SJSA1 (cell line): ENCODE measurements around the gene TMEM132E. TPM values are rescaled to one million over a fixed set of nuclear protein-coding genes. Genes with fewer than 3 reads are reported as not detected.

Source experiments
- DNase-seq, 2 experiments: peaks; one replicate each; pipeline ENCODE4 v3.0.0-alpha.2; 2015 to 2020; ENCODE audit warnings: low spot score in 2 of 2, low read depth in 1 of 2
- H3K27ac ChIP-seq: fragments of 250-450 bp; sonication (Bioruptor Pico); 2 replicates; pipeline ENCODE4 v1.5.1; 2020; ENCODE audit warnings: mild to moderate bottlenecking, moderate library complexity
- H3K27me3 ChIP-seq: fragments of 250-450 bp; sonication (Bioruptor Pico); replicated peaks from 2 replicates; pipeline ENCODE4 v1.5.1; 2020; ENCODE audit warnings: mild to moderate bottlenecking, moderate library complexity
- H3K36me3 ChIP-seq: fragments of 250-450 bp; sonication (Bioruptor Pico); 2 replicates; pipeline ENCODE4 v1.5.1; 2020; ENCODE audit warnings: mild to moderate bottlenecking
- H3K4me1 ChIP-seq: fragments of 250-450 bp; sonication (Bioruptor Pico); replicated peaks from 2 replicates; pipeline ENCODE4 v1.6.1; 2021; ENCODE audit warnings: mild to moderate bottlenecking
- H3K4me3 ChIP-seq: fragments of 250-450 bp; sonication (Bioruptor Pico); 2 replicates; pipeline ENCODE4 v1.5.1; 2020; ENCODE audit warnings: mild to moderate bottlenecking
- H3K9me3 ChIP-seq: fragments of 250-450 bp; sonication (Bioruptor Pico); replicated peaks from 2 replicates; pipeline ENCODE4 v1.5.1; 2020; ENCODE audit warnings: mild to moderate bottlenecking
- total RNA-seq: library from RNA; depleted of rRNA; stranded (reverse); fragments of >200 nt; shearing (Covaris generic); gene quantifications from 2 replicates; pipeline ENCODE4 v1.2.3, GENCODE V29; 2014

TMEM132E gene
- total RNA-seq, 1 experiment from 2014 or later: 0.03 TPM

DNA sequence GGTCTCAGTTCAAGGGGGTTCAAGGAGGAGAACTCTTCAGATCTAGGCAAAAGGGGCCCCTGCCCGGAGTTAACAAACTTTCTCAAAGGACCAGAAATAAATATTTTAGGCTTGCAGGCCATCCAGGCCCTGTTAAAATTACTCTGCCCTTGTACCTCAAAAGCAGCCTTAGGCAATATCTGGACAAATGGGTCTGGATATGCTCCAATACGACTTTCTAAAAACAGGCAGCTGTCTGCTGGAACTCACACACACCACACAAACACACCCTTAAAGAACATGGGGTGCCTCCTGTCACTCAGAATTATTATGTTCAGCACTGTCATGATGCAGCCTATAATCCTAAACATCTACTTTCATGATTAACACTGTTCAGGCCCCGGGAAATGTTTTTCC is 75.5 kb downstream of the TMEM132E start:
- no peak overlapping the region for H3K4me3 ChIP-seq
- H3K9me3 ChIP-seq: no peaks in the 10 kb centered on the region
- H3K27me3 ChIP-seq: peaks cover 8% of the 10 kb centered on the region
- no peaks in the 10 kb centered on the region for H3K4me1 ChIP-seq
- H3K27ac ChIP-seq: no peak overlapping the region
- H3K36me3 ChIP-seq: no peaks in the 10 kb centered on the region
- no peak for DNase-seq

DNA sequence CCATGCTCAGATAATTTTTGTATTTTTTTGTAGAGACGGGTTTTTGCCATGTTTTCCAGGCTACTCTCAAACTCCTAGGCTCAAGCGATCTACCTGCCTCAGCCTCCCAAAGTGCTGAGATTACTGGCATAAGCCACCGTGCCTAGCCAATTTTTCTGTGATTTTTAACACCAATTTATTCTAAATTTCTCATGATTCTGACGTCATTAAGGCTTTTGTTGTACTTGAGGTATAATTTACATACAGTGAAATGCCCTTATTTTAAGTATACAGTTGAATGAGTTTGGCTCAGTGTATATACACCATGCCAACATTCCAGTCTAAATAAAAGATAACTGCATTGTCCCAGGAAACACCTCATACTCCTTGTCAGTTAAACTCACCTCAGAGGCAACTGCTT is 77.4 kb downstream of the TMEM132E start:
- no peaks in the 10 kb centered on the region for H3K36me3 ChIP-seq
- H3K4me3 ChIP-seq: no peak overlapping the region

DNA sequence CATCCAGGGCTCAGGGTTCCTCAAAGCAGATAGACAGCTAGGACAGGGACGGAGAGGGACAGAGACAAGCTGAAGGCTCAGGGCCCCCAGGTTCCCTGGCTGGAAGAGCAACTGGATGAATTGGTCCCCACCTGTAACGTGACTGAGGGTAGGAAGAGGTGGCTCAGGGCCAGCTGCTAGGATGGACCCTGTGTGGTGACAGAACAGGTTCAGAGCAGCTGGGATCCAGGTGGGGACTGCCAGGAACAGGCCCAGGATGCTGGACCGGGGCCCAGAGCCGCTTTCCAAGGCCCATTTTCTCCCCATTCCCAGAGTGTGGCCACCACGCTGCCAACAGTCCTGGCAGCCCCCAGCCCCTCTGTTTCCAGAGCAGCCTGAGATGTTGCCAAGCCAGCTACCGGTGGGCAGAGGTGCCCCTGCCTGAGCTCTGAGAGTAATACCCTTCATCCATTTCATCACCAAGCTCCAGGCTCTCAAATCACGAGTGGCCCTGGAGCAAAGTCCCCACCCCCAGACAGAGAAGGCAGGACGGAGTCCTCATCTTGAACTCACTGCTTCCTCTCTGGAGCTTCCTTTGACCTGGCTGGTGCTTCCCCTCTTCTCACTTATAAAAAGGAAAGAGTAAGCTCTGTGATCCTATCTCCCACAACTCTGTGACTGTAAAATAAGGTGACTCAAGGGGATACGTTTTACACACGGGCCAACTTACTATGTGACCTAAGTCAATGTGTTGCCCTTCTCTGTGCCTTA is 79.6 kb downstream of the TMEM132E start:
- no peaks in the 10 kb centered on the region for H3K9me3 ChIP-seq
- H3K27ac ChIP-seq: no peak overlapping the region
- H3K4me1 ChIP-seq: no peaks in the 10 kb centered on the region
- H3K36me3 ChIP-seq: no peaks in the 10 kb centered on the region
- H3K27me3 ChIP-seq: 0 out of 2 replicates have a peak, but pooled peaks cover 8% of the 10 kb centered on the region
- no peak overlapping the region for H3K4me3 ChIP-seq
- DNase-seq: no peak

More for the DNA sequence above, 77.4 kb downstream of the TMEM132E start:
- no peak for DNase-seq
- Histone ChIP-seq H3K9me3 (no peaks in the 10 kb centered on the region), H3K27ac (no peak overlapping the region), H3K4me1 (no peaks in the 10 kb centered on the region), H3K27me3 (peaks cover 8% of the 10 kb centered on the region; the same call in 1 of the 2 replicates)

DNA sequence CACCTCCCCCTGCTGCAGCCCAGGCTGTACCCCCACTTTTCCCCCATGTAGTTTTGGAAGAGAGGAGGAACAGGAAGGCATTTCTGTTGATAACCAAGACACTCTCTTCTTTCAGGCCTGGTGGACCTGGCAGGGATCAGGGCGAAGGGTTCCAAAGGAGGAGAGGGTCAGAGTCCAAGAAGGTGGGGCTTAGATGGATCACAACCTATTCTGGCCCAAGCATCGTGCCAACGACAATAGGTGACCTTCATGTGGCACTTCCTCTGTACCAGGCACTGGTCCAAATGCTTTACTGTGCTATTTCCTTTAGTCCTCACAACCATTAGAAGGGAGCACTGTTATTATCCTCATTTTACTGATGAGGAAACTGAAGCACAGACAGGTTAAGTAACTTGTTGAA is 84.3 kb downstream of the TMEM132E start:
- Histone ChIP-seq H3K36me3 (no peaks in the 10 kb centered on the region), H3K9me3 (no peaks in the 10 kb centered on the region), H3K27me3 (peaks cover 4% of the 10 kb centered on the region), H3K27ac (no peak overlapping the region), H3K4me3 (no peak overlapping the region), H3K4me1 (no peaks in the 10 kb centered on the region)
- DNase-seq: no peak

DNA sequence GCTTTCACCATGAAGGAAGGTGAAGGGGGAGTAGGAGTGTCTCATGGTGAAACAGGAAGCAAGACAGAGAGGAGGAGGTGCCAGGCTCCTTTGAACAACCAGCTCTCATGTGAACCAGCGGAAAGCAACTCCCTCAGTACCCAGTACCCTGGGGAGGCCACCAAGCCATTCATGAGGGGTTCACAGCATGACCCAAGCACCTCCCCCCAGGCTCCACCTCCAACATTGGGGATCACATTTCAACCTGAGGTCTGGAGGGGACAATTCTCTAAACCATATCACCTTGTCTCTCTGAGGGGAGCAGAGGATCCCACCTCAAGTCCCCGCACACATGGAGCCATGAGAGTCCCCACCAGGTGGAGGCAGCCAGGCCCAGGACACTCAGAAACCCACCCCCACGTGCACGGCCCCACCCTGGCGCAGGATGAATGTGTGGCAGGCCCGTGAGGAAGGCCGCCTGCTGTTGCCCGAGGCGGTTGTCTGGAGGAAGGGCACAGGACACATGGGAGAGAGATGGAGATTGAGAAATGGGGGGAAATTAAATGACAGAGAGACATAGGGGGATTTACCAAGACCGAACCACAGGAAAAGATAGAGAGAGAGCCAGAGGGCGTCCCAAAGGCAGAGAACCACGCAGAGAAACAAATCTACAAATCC is 85.9 kb downstream of the TMEM132E start:
- Histone ChIP-seq H3K9me3 (no peaks in the 10 kb centered on the region), H3K36me3 (no peaks in the 10 kb centered on the region), H3K27me3 (peaks cover 11% of the 10 kb centered on the region), H3K27ac (no peak overlapping the region), H3K4me3 (no peak overlapping the region), H3K4me1 (no peaks in the 10 kb centered on the region)
- DNase-seq: no peak

DNA sequence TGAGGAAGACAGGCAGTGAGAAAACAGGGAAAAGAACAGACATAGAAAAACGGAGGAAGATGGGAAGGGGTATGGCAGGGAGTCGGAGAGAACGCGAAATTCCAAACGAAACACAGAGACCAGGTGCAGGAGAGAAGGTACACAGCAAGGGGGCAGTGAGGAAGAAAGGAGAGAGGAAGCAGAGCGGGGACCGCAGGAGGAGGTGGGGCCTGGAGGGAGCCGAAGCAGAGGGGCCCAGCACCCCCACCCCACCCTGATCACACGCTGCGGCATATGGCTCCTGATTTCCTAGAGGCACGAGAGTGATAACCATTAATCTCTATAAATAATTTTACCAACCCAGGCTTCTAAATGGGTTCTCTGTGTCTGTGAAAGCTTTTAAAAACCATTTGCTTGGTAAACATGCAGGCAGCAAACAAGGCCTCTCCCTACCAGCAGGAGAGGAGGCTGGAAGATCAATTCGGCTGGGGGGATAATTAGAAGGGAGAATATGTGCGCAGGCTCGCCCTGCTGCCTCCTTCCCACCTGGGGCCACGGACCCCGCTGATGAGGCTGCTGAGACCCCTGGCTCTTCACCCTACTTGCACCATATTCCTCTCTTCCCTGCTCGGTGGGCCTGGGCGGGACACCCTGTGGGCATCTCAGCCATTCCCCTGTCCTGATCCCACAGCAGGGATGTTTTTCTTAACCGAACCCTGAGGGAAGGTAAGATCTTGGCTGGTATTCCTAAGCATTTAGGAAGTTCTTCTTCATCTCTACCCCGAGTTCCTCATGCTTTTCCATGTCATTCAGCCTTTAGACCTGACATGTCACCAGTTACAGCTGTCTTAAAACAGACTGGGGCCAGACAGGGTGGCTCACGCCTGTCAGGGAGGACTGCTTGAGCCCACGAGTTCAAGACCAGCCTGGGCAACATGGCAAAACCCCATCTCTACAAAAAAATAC is 86.7 kb downstream of the TMEM132E start:
- Histone ChIP-seq H3K27me3 (peaks cover 11% of the 10 kb centered on the region), H3K4me3 (no peak overlapping the region), H3K4me1 (no peaks in the 10 kb centered on the region), H3K9me3 (no peaks in the 10 kb centered on the region), H3K27ac (no peak overlapping the region), H3K36me3 (no peaks in the 10 kb centered on the region)
- DNase-seq: no peak

DNA sequence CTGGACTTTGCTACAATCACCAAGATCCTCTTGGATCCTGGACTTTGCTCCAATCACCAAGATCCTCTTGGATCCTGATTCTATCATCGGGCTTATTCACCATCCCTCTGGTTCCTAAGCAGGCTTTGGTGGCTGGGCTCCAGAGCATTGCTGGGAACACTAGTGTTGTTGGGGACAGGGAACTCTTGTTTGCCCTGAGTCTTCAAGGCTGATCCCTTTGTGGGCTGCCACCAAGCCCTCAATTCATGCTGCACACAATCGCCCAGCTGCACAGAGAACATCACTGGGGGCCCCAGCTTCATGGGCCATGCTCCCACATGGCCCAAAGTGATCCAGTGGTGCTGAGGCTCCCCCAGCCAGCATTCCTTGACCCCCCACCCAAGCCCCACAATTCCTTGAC is 88.3 kb downstream of the TMEM132E start:
- Histone ChIP-seq H3K4me3 (no peak overlapping the region), H3K4me1 (no peaks in the 10 kb centered on the region), H3K27me3 (peaks cover 11% of the 10 kb centered on the region), H3K36me3 (no peaks in the 10 kb centered on the region), H3K9me3 (no peaks in the 10 kb centered on the region), H3K27ac (no peak overlapping the region)
- no peak for DNase-seq

DNA sequence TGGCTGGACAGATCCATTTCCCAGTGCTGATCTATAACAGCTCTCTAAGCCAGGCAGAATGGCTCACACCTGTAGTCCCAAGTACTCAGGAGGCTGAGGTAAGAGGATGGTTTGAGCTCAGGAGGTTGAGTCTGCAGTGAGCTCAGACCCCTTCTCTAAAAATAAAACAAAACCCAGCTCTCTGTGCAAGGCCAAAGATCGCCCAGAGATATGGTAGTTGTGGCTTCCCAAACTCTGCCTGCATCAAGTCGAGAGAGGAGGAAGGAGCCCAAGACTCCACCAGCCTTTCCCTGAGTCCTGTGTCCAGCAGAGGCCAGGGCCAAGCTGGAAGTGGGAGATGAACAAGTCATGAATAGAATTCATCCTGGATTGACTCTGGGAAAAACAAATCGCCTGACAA is 88.8 kb downstream of the TMEM132E start:
- H3K27me3 ChIP-seq: peaks cover 11% of the 10 kb centered on the region
- no peak overlapping the region for H3K4me3 ChIP-seq
- no peak for DNase-seq
- H3K36me3 ChIP-seq: no peaks in the 10 kb centered on the region
- H3K4me1 ChIP-seq: no peaks in the 10 kb centered on the region
- H3K27ac ChIP-seq: no peak overlapping the region
- H3K9me3 ChIP-seq: no peaks in the 10 kb centered on the region

DNA sequence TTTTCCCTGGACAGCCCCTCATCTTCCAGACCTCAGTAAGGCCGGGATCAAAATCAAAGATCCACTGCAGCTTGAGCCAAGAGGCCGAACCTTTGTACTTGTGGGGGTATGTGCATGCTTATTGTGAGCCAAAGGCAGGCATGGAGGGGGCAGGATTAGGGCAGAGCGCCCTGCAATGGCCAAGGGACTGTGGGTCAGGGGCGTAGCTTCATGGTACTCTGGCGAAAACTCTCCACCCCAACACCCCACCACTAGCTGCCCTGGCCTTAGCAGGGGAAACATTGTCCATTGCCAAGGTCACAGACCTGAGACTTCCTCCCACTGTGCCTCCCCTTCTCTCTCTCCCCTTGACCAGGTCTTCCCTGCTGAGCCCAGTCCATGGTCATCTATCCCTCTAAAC is 90.1 kb downstream of the TMEM132E start:
- Histone ChIP-seq H3K27ac (no peak overlapping the region), H3K4me3 (no peak overlapping the region), H3K27me3 (peaks cover 11% of the 10 kb centered on the region), H3K36me3 (no peaks in the 10 kb centered on the region), H3K4me1 (no peaks in the 10 kb centered on the region), H3K9me3 (no peaks in the 10 kb centered on the region)
- DNase-seq: no peak

DNA sequence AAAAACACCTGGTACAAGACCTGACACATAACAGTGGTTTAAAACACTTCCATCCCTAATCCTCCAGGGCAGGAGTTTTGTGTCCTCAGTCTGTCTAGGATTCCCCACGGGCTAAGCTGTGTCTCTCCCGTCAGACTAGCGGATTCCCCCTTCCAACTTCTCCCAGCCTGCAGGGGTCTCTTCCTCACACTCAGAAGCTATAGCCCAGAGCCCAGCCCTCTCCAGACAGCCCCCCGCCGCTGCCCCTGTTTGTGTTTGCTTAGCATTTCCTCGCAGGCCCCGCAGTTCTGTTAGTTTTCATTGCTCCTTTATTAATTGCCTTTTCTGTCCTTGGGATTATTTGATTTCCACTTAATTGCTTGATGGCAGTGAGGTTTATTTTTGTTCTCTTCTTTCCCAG is 91.2 kb downstream of the TMEM132E start:
- Histone ChIP-seq H3K4me3 (no peak overlapping the region), H3K36me3 (no peaks in the 10 kb centered on the region), H3K27me3 (peaks cover 11% of the 10 kb centered on the region), H3K27ac (no peak overlapping the region), H3K9me3 (no peaks in the 10 kb centered on the region), H3K4me1 (no peaks in the 10 kb centered on the region)
- DNase-seq: peak in 1 of 2 experiments; percentile 6

DNA sequence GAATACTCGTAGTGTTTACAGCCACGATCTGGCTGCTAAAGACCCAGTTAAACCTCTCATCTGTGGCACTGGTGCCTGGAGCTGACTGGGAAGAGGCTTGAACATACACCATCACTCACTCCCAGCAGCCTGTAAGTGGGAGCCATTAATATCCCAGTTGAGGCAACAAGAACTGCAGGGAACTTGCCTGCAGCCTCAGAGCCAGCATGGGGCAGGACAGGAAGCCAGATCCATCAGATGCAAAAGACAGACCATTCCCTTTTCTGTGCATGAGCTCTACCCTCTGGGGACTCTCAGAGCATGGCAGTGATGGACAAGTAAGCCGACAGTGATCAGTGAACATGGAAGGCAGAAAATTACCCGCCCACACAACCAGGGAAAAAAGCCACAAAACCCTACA is 91.8 kb downstream of the TMEM132E start:
- DNase-seq: peak in 1 of 2 experiments; percentile 14
- no peak overlapping the region for H3K27ac ChIP-seq
- no peaks in the 10 kb centered on the region for H3K36me3 ChIP-seq
- H3K27me3 ChIP-seq: peaks cover 10% of the 10 kb centered on the region; the same call in 1 of the 2 replicates
- no peaks in the 10 kb centered on the region for H3K4me1 ChIP-seq
- no peaks in the 10 kb centered on the region for H3K9me3 ChIP-seq
- no peak overlapping the region for H3K4me3 ChIP-seq

DNA sequence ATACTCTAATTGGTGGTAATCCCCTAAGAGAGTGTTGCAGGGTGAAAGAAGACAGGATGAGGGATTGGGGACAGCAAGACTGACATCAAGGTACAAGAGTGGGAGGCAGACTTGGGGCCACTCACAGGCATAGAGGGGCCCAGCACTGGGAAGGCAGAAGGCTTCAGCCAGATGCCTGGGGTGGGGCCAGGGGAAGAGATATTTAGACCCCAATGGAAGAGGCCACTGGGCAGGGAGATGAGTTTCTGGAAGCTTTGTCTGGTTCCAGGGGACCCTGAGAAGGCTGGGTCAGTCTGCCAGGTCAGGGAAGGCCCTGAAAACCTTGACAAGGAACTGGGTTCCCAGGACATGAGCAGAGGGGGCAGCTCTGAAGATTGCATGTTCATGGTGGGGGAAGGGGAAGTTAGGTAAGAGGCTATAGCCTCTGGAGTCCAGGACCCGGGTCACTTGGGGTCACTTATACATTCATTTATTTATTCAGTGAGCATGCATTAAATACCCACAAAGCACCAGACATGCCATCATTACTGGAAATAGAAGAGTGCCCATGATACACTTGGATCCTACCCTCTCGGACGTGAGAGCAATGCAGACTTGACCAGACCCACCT is 92.9 kb downstream of the TMEM132E start:
- Histone ChIP-seq H3K27ac (no peak overlapping the region), H3K27me3 (peaks cover 7% of the 10 kb centered on the region; the same call in 1 of the 2 replicates), H3K4me3 (no peak overlapping the region), H3K9me3 (no peaks in the 10 kb centered on the region), H3K4me1 (no peaks in the 10 kb centered on the region), H3K36me3 (no peaks in the 10 kb centered on the region)
- peak in 1 of 2 experiments; percentile 16 for DNase-seq

DNA sequence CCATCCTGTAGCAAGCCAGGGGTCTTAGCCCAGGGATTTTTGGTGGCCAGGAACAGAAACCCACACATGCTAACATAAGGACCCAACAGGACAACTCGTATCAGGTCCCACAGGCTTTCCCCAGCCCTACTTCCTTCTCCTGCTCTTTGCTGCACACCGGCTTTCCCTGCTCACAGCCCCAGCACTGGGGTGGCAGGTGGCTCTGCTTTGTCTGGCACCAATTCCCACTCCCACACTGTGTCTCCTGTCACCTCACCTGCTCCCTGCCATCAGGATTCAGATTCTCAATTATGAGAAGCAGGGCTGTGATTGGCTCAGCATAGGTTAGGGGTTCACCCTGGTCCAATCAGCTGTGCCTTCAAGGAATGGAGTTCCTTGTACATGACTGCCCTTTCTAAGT is 94.1 kb downstream of the TMEM132E start:
- H3K27me3 ChIP-seq: peaks cover 7% of the 10 kb centered on the region; the same call in 1 of the 2 replicates
- no peaks in the 10 kb centered on the region for H3K36me3 ChIP-seq
- no peaks in the 10 kb centered on the region for H3K4me1 ChIP-seq
- no peaks in the 10 kb centered on the region for H3K9me3 ChIP-seq
- H3K27ac ChIP-seq: no peak overlapping the region
- H3K4me3 ChIP-seq: no peak overlapping the region
- peak in 1 of 2 experiments; percentile 24 for DNase-seq
